Lung (tissue), 12 donors: ENCODE measurements around the gene CHPT1. TPM values are rescaled to one million over a fixed set of nuclear protein-coding genes. Genes with fewer than 3 reads are reported as not detected.

Experiments used
- ATAC-seq: fragments of 200-7000 bp; cut with Tn5 transposase; one replicate; pipeline ENCODE4 v1.9.1; 2020; ENCODE audit warnings: moderate number of reproducible peaks; ENCODE audit not compliant: insufficient read depth, low FRiP score
- DNase-seq, 3 donors: peaks; one replicate each; pipeline ENCODE4 v3.0.0-alpha.2; 2013 to 2017
- H3K27ac ChIP-seq, 2 donors: one replicate each; pipeline ENCODE4 v1.5.1; 2013; ENCODE audit warnings: mild to moderate bottlenecking in 2 of 2, moderate library complexity in 2 of 2, control low read depth in 1 of 2, inconsistent platforms in 1 of 2, low read depth in 1 of 2, low read length in 1 of 2
- H3K27me3 ChIP-seq, 3 donors: one replicate each; pipeline ENCODE4 v1.5.1; 2013; ENCODE audit warnings: low read length in 2 of 3; ENCODE audit not compliant: control insufficient read depth in 3 of 3, insufficient read depth in 3 of 3
- H3K36me3 ChIP-seq, 4 donors: one replicate each; pipeline ENCODE4 v1.5.1; 2013; ENCODE audit warnings: low read length in 4 of 4, mild to moderate bottlenecking in 1 of 4, moderate library complexity in 1 of 4; ENCODE audit not compliant: control insufficient read depth in 4 of 4, insufficient read depth in 4 of 4
- H3K4me1 ChIP-seq, 5 donors: one replicate each; pipeline ENCODE4 v1.5.1; 2013; ENCODE audit warnings: low read length in 5 of 5, mild to moderate bottlenecking in 2 of 5, moderate library complexity in 1 of 5; ENCODE audit not compliant: control insufficient read depth in 5 of 5, insufficient read depth in 5 of 5
- H3K4me3 ChIP-seq: one replicate; pipeline ENCODE4 v1.5.1; 2013; ENCODE audit warnings: mild to moderate bottlenecking, control low read depth, moderate library complexity
- H3K9ac ChIP-seq, 2 donors: one replicate each; pipeline ENCODE4 v1.5.1; 2013; ENCODE audit warnings: low read length in 2 of 2, control low read depth in 1 of 2; ENCODE audit not compliant: insufficient read depth in 1 of 2
- H3K9me3 ChIP-seq, 4 donors: one replicate each; pipeline ENCODE4 v1.5.1; 2013; ENCODE audit warnings: low read length in 3 of 4, mild to moderate bottlenecking in 1 of 4, moderate library complexity in 1 of 4; ENCODE audit not compliant: control insufficient read depth in 4 of 4, insufficient read depth in 3 of 4
- CTCF ChIP-seq: IDR thresholded peaks from 2 replicates; pipeline ENCODE4 v1.5.1; 2012; ENCODE audit warnings: mild to moderate bottlenecking; ENCODE audit errors: control extremely low read depth, extremely low read depth
- WGBS, 2 donors: extraction: QIAGEN DNeasy Blood & Tissue Kit; methylation state at CpG; one replicate each; pipeline ENCODE4 v1.1.7; 2013; 5-methylcytosine and 5-hydroxymethylcytosine counted together
- polyA plus RNA-seq, 2 donors: library from polyadenylated mRNA; stranded (reverse); fragments of 200-250 nt; gene quantifications; one replicate each; pipeline ENCODE4 v1.2.1, GENCODE V29; 2013
- total RNA-seq, 2 donors: library from RNA; depleted of rRNA in 1 of 2; stranded (reverse); fragments of >200 nt in 1 of 2; gene quantifications; one replicate each; pipeline ENCODE4 v1.2.1, GENCODE V29; 2014 to 2021
- donor health status: control.
- donor health status: control.
- donor health status: Bipolar disorder and iron deficiency.
- donor health status: healthy.
- donor health status: DM: yes; HTN: yes; CAD: no.

Gene CHPT1
- total and polyA plus RNA-seq, 4 donors, result 25.1 to 60.9 (median 41.2) TPM

- ATAC-seq, result no peak
- Histone ChIP-seq H3K4me1 (peaks cover 0 to 2% (median 0%) of the 10 kb centered on the region in 5 donors), H3K4me3 (no peak overlapping the region), H3K36me3 (no peaks in the 10 kb centered on the region), H3K27me3 (no peaks in the 10 kb centered on the region), H3K9me3 (no peaks in the 10 kb centered on the region), H3K9ac (no peak overlapping the region), H3K27ac (no peak overlapping the region)
- no peak for DNase-seq
- no peak for TF ChIP-seq CTCF
- WGBS, 2 donors, result 78 to 93% methylated on average over 4 of the region's 4 CpGs
Measured at GRCh38 chr12:101650346-101651117, 46.9 kb upstream of the CHPT1 start.

GRCh38 chr12:101653030-101653429 is 44.4 kb upstream of the CHPT1 start:
- 73 to 87% methylated on average over 3 of the region's 3 CpGs for WGBS, 2 donors
- H3K4me1 ChIP-seq, result no peaks in the 10 kb centered on the region
- no peak for ATAC-seq
- no peak overlapping the region for H3K4me3 ChIP-seq
- H3K27ac ChIP-seq, result no peak overlapping the region
- no peaks in the 10 kb centered on the region for H3K27me3 ChIP-seq
- H3K9ac ChIP-seq, result no peak overlapping the region
- no peaks in the 10 kb centered on the region for H3K9me3 ChIP-seq
- TF ChIP-seq CTCF, result no peak
- H3K36me3 ChIP-seq, result no peaks in the 10 kb centered on the region
- DNase-seq, result no peak

- H3K9me3 ChIP-seq, result no peaks in the 10 kb centered on the region
- TF ChIP-seq CTCF, result no peak
- H3K4me1 ChIP-seq, result no peaks in the 10 kb centered on the region
- no peak overlapping the region for H3K4me3 ChIP-seq
- no peak for DNase-seq
- H3K9ac ChIP-seq, result no peak overlapping the region
- H3K27ac ChIP-seq, result no peak overlapping the region
- H3K27me3 ChIP-seq, result no peaks in the 10 kb centered on the region
- H3K36me3 ChIP-seq, result no peaks in the 10 kb centered on the region
- ATAC-seq, result no peak
- 43 to 69% methylated on average over 3 of the region's 3 CpGs for WGBS, 2 donors
Measured at GRCh38 chr12:101653503-101653902, 43.9 kb upstream of the CHPT1 start.

GRCh38 chr12:101654442-101654841 is 43.0 kb upstream of the CHPT1 start:
- whole genome bisulfite sequencing, 2 donors, result 87 to 92% methylated on average over 1 of the region's 1 CpG
- Histone ChIP-seq H3K9me3 (no peaks in the 10 kb centered on the region), H3K36me3 (no peaks in the 10 kb centered on the region), H3K4me3 (no peak overlapping the region), H3K9ac (no peak overlapping the region), H3K27ac (no peak overlapping the region), H3K27me3 (no peaks in the 10 kb centered on the region), H3K4me1 (no peaks in the 10 kb centered on the region)
- ATAC-seq (no peak), DNase-seq (no peak)
- TF ChIP-seq CTCF, result no peak
